HL-60 (cell line): Measurements from ENCODE around the gene SFXN4.

Experiments used
- POLR2AphosphoS5 ChIP-seq: IDR thresholded peaks from 2 replicates; pipeline ENCODE4 v1.6.1; 2012; ENCODE audit warnings: low read depth
- TF ChIP-seq, protein P1 (sequence below): IDR thresholded peaks from 2 replicates; pipeline ENCODE4 v1.6.1; 2012; ENCODE audit warnings: low read depth; ENCODE audit not compliant: insufficient replicate concordance
- TF ChIP-seq, protein P2 (sequence below): IDR thresholded peaks from one replicate; pipeline ENCODE4 v1.5.1; 2011; ENCODE audit warnings: low read length, control low read depth, inconsistent platforms; ENCODE audit not compliant: insufficient read depth

DNA sequence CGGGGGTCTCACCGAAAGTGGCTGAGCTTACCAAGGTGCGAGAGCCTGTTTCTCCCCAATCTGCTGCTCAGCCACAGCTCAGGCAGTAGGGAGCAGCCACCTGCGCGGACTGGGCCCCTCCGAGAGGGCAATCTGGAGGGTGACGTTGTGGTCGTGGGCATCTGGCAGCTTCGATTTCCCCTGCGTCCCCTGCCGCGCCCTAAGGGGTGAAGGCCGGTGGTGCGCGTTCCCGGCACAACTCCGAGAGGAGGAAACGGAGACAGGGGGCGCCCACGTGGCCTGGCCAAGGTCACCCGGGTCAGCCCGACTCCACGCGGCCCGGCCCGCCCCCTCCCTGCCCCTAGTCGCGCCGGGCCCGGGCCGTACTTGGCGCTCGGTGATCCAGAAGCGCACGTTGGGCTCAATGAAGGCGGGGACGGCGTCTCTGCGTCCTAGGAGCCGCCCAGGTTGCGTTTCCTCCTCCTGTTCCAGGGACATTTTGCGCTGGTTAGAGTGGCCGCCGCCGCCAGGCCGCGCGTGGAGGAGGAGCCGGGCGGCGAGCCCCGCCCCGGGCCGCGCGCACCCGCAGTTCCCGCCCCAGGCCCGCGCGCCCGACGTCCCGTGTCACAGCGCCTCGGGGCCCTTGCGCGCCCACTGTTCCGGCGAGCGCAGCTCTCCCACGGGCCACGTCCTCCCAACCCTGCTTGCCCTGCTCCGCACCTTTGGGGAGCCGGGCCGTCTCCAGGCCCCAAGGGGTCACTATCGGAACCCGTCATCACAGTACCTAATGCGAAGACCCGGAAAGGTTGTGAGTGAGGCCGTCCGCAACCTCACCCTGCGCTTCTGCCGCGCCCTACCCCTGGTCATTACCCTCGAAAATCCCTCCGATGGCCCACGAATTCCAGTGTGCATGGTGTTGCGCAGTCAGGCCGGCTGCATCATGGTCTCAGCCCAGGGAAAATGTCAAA, at the start of gene SFXN4:
- TF ChIP-seq, protein P1, sequence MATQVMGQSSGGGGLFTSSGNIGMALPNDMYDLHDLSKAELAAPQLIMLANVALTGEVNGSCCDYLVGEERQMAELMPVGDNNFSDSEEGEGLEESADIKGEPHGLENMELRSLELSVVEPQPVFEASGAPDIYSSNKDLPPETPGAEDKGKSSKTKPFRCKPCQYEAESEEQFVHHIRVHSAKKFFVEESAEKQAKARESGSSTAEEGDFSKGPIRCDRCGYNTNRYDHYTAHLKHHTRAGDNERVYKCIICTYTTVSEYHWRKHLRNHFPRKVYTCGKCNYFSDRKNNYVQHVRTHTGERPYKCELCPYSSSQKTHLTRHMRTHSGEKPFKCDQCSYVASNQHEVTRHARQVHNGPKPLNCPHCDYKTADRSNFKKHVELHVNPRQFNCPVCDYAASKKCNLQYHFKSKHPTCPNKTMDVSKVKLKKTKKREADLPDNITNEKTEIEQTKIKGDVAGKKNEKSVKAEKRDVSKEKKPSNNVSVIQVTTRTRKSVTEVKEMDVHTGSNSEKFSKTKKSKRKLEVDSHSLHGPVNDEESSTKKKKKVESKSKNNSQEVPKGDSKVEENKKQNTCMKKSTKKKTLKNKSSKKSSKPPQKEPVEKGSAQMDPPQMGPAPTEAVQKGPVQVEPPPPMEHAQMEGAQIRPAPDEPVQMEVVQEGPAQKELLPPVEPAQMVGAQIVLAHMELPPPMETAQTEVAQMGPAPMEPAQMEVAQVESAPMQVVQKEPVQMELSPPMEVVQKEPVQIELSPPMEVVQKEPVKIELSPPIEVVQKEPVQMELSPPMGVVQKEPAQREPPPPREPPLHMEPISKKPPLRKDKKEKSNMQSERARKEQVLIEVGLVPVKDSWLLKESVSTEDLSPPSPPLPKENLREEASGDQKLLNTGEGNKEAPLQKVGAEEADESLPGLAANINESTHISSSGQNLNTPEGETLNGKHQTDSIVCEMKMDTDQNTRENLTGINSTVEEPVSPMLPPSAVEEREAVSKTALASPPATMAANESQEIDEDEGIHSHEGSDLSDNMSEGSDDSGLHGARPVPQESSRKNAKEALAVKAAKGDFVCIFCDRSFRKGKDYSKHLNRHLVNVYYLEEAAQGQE, result no peak
- TF ChIP-seq, protein P2, sequence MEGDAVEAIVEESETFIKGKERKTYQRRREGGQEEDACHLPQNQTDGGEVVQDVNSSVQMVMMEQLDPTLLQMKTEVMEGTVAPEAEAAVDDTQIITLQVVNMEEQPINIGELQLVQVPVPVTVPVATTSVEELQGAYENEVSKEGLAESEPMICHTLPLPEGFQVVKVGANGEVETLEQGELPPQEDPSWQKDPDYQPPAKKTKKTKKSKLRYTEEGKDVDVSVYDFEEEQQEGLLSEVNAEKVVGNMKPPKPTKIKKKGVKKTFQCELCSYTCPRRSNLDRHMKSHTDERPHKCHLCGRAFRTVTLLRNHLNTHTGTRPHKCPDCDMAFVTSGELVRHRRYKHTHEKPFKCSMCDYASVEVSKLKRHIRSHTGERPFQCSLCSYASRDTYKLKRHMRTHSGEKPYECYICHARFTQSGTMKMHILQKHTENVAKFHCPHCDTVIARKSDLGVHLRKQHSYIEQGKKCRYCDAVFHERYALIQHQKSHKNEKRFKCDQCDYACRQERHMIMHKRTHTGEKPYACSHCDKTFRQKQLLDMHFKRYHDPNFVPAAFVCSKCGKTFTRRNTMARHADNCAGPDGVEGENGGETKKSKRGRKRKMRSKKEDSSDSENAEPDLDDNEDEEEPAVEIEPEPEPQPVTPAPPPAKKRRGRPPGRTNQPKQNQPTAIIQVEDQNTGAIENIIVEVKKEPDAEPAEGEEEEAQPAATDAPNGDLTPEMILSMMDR, result no peak
- peak; percentile 62; the same call in 1 of the 2 replicates for TF ChIP-seq POLR2AphosphoS5
